Renal pelvis (tissue), 12 donors: ENCODE data around the gene FCER2. TPM values are rescaled to one million over a fixed set of nuclear protein-coding genes. Genes with fewer than 3 reads are reported as not detected.
A peak's percentile ranks its signal among the peaks of the same experiment; 100 is the strongest.
"Not testable (repeated sequence)": the region's sequence is repeated elsewhere in the genome, so short reads cannot be mapped to it uniquely, and the experiment has no call there.

Source experiments
- DNase-seq: peaks from one replicate; pipeline ENCODE4 v3.0.0-alpha.2; 2013
- long read RNA-seq, 16 experiments: transcript quantifications; one replicate each; lab custom pipeline, GENCODE V29; 2026
- polyA plus RNA-seq, 3 donors: library from polyadenylated mRNA; unstranded; fragments of 120-200 nt; gene quantifications; one replicate each; pipeline ENCODE4 v1.2.1, GENCODE V29; 2013; ENCODE audit not compliant: insufficient read length in 3 of 3

Gene FCER2
- under 1 TPM in 2 of 3 donors, not detected in 1; 0.12 to 0.17 TPM for polyA plus RNA-seq
- long read RNA-seq, donor 1, result 0 reads
- long read RNA-seq, donor 2, result 0 reads
- long read RNA-seq, donor 3, result 0 reads
- long read RNA-seq, donor 4, result 0 reads
- long read RNA-seq, donor 5, partial matches to known transcripts, result 0 of 1 reads
- long read RNA-seq, donor 5, other reads (novel, unspliced or antisense), result 0 of 1 reads
- long read RNA-seq, donor 6, result 0 reads
- long read RNA-seq, donor 7, partial matches to known transcripts, result 14 of 39 reads
- long read RNA-seq, donor 7, other reads (novel, unspliced or antisense), result 25 of 39 reads
- long read RNA-seq, donor 8, result 0 reads
- long read RNA-seq, donor 9, result 0 reads
- long read RNA-seq, donor 10, result 0 reads
- long read RNA-seq, donor 11, partial matches to known transcripts, result 109 of 109 reads
- long read RNA-seq, donor 11, other reads (novel, unspliced or antisense), result 0 of 109 reads
- long read RNA-seq, donor 12, result 0 reads
- long read RNA-seq, donor 13, result 0 reads
- long read RNA-seq, donor 14, result 0 reads
- long read RNA-seq, donor 15, result 0 reads
- long read RNA-seq, donor 16, partial matches to known transcripts, result 0 of 1 reads
- long read RNA-seq, donor 16, other reads (novel, unspliced or antisense), result 0 of 1 reads

GRCh38 chr19:7701654-7702457 lies at the start of gene FCER2:
FCER2 (minus strand) TSS chr19:7702131; CDS start chr19:7699760, 2,371 bp downstream.
- DNase-seq, result no peak

GRCh38 chr19:7751157-7751783 lies 49.3 kb upstream of the FCER2 start:
- no peak for DNase-seq

- peak; percentile 39 for DNase-seq
Measured at GRCh38 chr19:7748756-7749155, 46.8 kb upstream of the FCER2 start.

GRCh38 chr19:7748171-7748570 lies 46.2 kb upstream of the FCER2 start:
- no peak for DNase-seq

- DNase-seq, result peak; percentile 40
Measured at GRCh38 chr19:7746903-7747884, 45.3 kb upstream of the FCER2 start, which contains the start of gene CD209. CD209 (minus strand) TSS chr19:7747534; CDS start chr19:7747511, 23 bp downstream.

GRCh38 chr19:7746306-7746705 lies 44.4 kb upstream of the FCER2 start:
- not testable (repeated sequence) for DNase-seq

- no peak for DNase-seq
Measured at GRCh38 chr19:7744871-7745650, 43.1 kb upstream of the FCER2 start.

- no peak for DNase-seq
Measured at GRCh38 chr19:7744199-7744786, 42.4 kb upstream of the FCER2 start.

GRCh38 chr19:7743425-7743841 lies 41.5 kb upstream of the FCER2 start:
- no peak for DNase-seq

- no peak for DNase-seq
Measured at GRCh38 chr19:7742991-7743390, 41.1 kb upstream of the FCER2 start.

GRCh38 chr19:7742575-7742974 lies 40.6 kb upstream of the FCER2 start:
- no peak for DNase-seq

GRCh38 chr19:7740682-7741054 lies 38.7 kb upstream of the FCER2 start:
- no peak for DNase-seq

- no peak for DNase-seq
Measured at GRCh38 chr19:7739801-7740681, 38.1 kb upstream of the FCER2 start.

- DNase-seq, result no peak
Measured at GRCh38 chr19:7739211-7739755, 37.4 kb upstream of the FCER2 start.

- no peak for DNase-seq
Measured at GRCh38 chr19:7738023-7738422, 36.1 kb upstream of the FCER2 start.

- no peak for DNase-seq
Measured at GRCh38 chr19:7737215-7737614, 35.3 kb upstream of the FCER2 start.

- DNase-seq, result no peak
Measured at GRCh38 chr19:7736148-7736547, 34.2 kb upstream of the FCER2 start.
